Panc1 (cell line): Measurements from ENCODE around the gene ATL2. TPM values are rescaled to one million over a fixed set of nuclear protein-coding genes. Genes with fewer than 3 reads are reported as not detected.

Source experiments
- ATAC-seq: fragments of 200-7000 bp; cut with Tn5 transposase; 2 replicates; pipeline ENCODE4 v1.9.1; 2020; ENCODE audit warnings: mild to moderate bottlenecking, moderate library complexity
- Bru-seq: library from RNA; stranded (reverse); fragments of 400-500 nt; gene quantifications from one replicate; lab custom pipeline; 2021; lab: Mats Ljungman, UMichigan
- BruChase-seq, 2 experiments: library from RNA; stranded (reverse); fragments of 400-500 nt; gene quantifications; one replicate each; lab custom pipeline; 2021; lab: Mats Ljungman, UMichigan
- BruUV-seq: library from RNA; stranded (reverse); fragments of 400-500 nt; replicated peaks from 2 replicates; lab custom pipeline; 2021; lab: Mats Ljungman, UMichigan
- CTCF ChIA-PET: fragments of 300-600 bp; sonication (Branson Sonifier 250); formaldehyde crosslinking; loops from one replicate; lab custom pipeline; 2022; ENCODE audit warnings: antibody characterized with exemption; lab: Charles Lee
- POLR2A ChIA-PET: fragments of 300-600 bp; sonication (Branson Sonifier 250); formaldehyde crosslinking; loops from one replicate; lab custom pipeline; 2022; ENCODE audit warnings: antibody characterized with exemption; lab: Charles Lee
- DNase-seq: peaks from one replicate; pipeline ENCODE4 v3.0.0-alpha.2; 2010; ENCODE audit warnings: low read depth, low spot score
- H3K27ac ChIP-seq: 2 replicates; pipeline ENCODE4 v1.5.1; 2011; ENCODE audit warnings: mild to moderate bottlenecking, low read length, inconsistent platforms
- H3K27me3 ChIP-seq: fragments of 200-500 bp; sonication (Bioruptor generic); 2 replicates; pipeline ENCODE4 v1.6.0; 2014; ENCODE audit warnings: low read length, inconsistent platforms; ENCODE audit not compliant: control insufficient read depth, insufficient read depth
- H3K36me3 ChIP-seq: fragments of 200-500 bp; sonication (Bioruptor generic); 2 replicates; pipeline ENCODE4 v1.5.1; 2014; ENCODE audit warnings: inconsistent platforms, mild to moderate bottlenecking, low read length, moderate library complexity; ENCODE audit not compliant: control insufficient read depth, insufficient read depth
- H3K4me1 ChIP-seq: 2 replicates; pipeline ENCODE4 v1.5.1; 2011; ENCODE audit warnings: inconsistent platforms, mild to moderate bottlenecking, low read length, moderate library complexity; ENCODE audit not compliant: control insufficient read depth, insufficient read depth
- H3K4me3 ChIP-seq, 2 experiments: 2 replicates each; pipeline ENCODE4 v1.5.1; 2011 to 2012; ENCODE audit warnings: low read depth in 2 of 2, low read length in 2 of 2, mild to moderate bottlenecking in 2 of 2, inconsistent platforms in 1 of 2, moderate library complexity in 1 of 2
- H3K9me3 ChIP-seq: fragments of 200-500 bp; sonication (Bioruptor generic); 2 replicates; pipeline ENCODE4 v1.5.1; 2014; ENCODE audit warnings: low read depth, mild to moderate bottlenecking, inconsistent platforms, low read length, moderate library complexity; ENCODE audit not compliant: control insufficient read depth, insufficient read depth
- CTCF ChIP-seq: fragments of 450-650 bp; IDR thresholded peaks from 2 replicates; pipeline ENCODE4 v1.5.1; 2017; ENCODE audit warnings: mild to moderate bottlenecking
- POLR2AphosphoS5 ChIP-seq: IDR thresholded peaks from 2 replicates; pipeline ENCODE4 v1.6.1; 2012; ENCODE audit warnings: mild to moderate bottlenecking, low read depth, low read length, moderate library complexity
- REST ChIP-seq, 2 experiments: IDR thresholded peaks; 2 replicates each; pipeline ENCODE4 v1.6.1; 2011 to 2012; ENCODE audit warnings: low read depth in 2 of 2, control low read depth in 1 of 2, low read length in 1 of 2, mild to moderate bottlenecking in 1 of 2, moderate library complexity in 1 of 2; ENCODE audit not compliant: insufficient read depth in 1 of 2
- SIN3A ChIP-seq: IDR thresholded peaks from 2 replicates; pipeline ENCODE4 v1.6.1; 2012; ENCODE audit warnings: low read depth, mild to moderate bottlenecking, low read length, moderate library complexity, borderline replicate concordance; ENCODE audit not compliant: insufficient read depth
- TCF7L2 ChIP-seq: IDR thresholded peaks from 2 replicates; pipeline ENCODE4 v1.6.1; 2011; ENCODE audit warnings: mild to moderate bottlenecking, low read depth, low read length, inconsistent platforms
- in situ Hi-C: cut with HindIII; loops from 2 replicates; pipeline ENCODE4 v1.10.0; 2016; ENCODE audit warnings: low sequenced_read_pairs, low pct_unique_long_range_greater_than_20kb
- intact Hi-C: fragments of 100-400 bp; cut with micrococcal nuclease; formaldehyde crosslinking; loops from one replicate; pipeline ENCODE4 v1.10.0; 2022; ENCODE audit not compliant: unreplicated experiment
- long read RNA-seq: library from polyadenylated mRNA; unstranded; transcript quantifications from one replicate; pipeline ENCODE4 v2.0.0, GENCODE V29; 2021; ENCODE audit not compliant: unreplicated experiment
- polyA plus RNA-seq: library from polyadenylated mRNA; unstranded; fragments of >200 nt; gene quantifications from one replicate; pipeline ENCODE4 v1.2.1, GENCODE V29; 2012; ENCODE audit warnings: missing spikeins; ENCODE audit not compliant: insufficient read length
- total RNA-seq: library from RNA; stranded (reverse); gene quantifications from one replicate; pipeline ENCODE4 v1.2.1, GENCODE V29; 2021; ENCODE audit not compliant: unreplicated experiment

The ATL2 gene
- total RNA-seq = 78.7 TPM
- polyA plus RNA-seq = 33.7 TPM
- percentile 95 among the genes with signal in this experiment for Bru-seq, nascent RNA
- percentile 91 among the genes with signal in this experiment for BruChase-seq, experiment 1, labeled RNA remaining after a 2-hour chase
- BruChase-seq, experiment 2, labeled RNA remaining after a 6-hour chase = percentile 90 among the genes with signal in this experiment
- long read RNA-seq, transcript ATL2-201 (13 exons, 2,868 nt) = major isoform, 57 of 146 reads
- long read RNA-seq, partial matches to known transcripts = 45 of 146 reads
- long read RNA-seq, other reads (novel, unspliced or antisense) = 40 of 146 reads

- in situ Hi-C loops = no loop called here
- H3K27me3 ChIP-seq = no peaks in the 10 kb centered on the region
- ATAC-seq (peak; percentile 92), DNase-seq (peak; percentile 43)
- ChIA-PET POLR2A (interaction anchor here (0.6 kb wide), 2 partner anchors 28 to 92 kb away, joined by 4 to 6 read pairs; no protein-coding TSS in a partner anchor), CTCF (interaction anchor here (0.6 to 0.9 kb wide), 4 partner anchors 42 to 131 kb away, joined by 3 to 7 read pairs (median 4); no protein-coding TSS in a partner anchor)
- peak within 1 kb of the TSS; percentile 88 for H3K27ac ChIP-seq
- 0 out of 2 replicates have a peak, but pooled peaks cover 2% of the 10 kb centered on the region for H3K36me3 ChIP-seq
- intact Hi-C loops = loop anchor here (5.0 kb wide), 1 partner anchor 90 kb away; no protein-coding TSS in a partner anchor
- BruUV-seq = no TSS peak
- TF ChIP-seq POLR2AphosphoS5 (peak; percentile 81), CTCF (no peak), REST (IDR thresholded peaks at IDR 0.05; ENCODE audit: insufficient read depth in 1 of 2, low read depth in 2 of 2, low read length in 1 of 2) (no peak), TCF7L2 (no peak), SIN3A (peak; percentile 80; the same call in 1 of the 2 replicates)
- H3K4me1 ChIP-seq = peaks cover 31% of the 10 kb centered on the region
- peak within 1 kb of the TSS; percentile 82 to 95 for H3K4me3 ChIP-seq
- H3K9me3 ChIP-seq = no peaks in the 10 kb centered on the region
These were observed at the start of gene ATL2 for GRCh38 chr2:38377050-38377828. Gene ATL2, minus strand, starts transcription at chr2:38377273. Its CDS starts 13 bp downstream, at chr2:38377260.

- Histone ChIP-seq H3K27ac (no peak overlapping the region), H3K36me3 (no peaks in the 10 kb centered on the region), H3K27me3 (no peaks in the 10 kb centered on the region), H3K9me3 (no peaks in the 10 kb centered on the region), H3K4me1 (no peaks in the 10 kb centered on the region), H3K4me3 (no peak overlapping the region)
- ATAC-seq (no peak), DNase-seq (no peak)
- no peak for TF ChIP-seq POLR2AphosphoS5
- no peak for TF ChIP-seq CTCF
- TF ChIP-seq REST (IDR thresholded peaks at IDR 0.05; ENCODE audit: insufficient read depth in 1 of 2, low read depth in 2 of 2, low read length in 1 of 2) = no peak
- no peak for TF ChIP-seq TCF7L2
- TF ChIP-seq SIN3A = no peak
- BruUV-seq = no TSS peak
- ChIA-PET CTCF (interaction anchor here (0.6 kb wide), 1 partner anchor 42 kb away, joined by 3 read pairs; no protein-coding TSS in a partner anchor), POLR2A (no interaction called here)
- intact Hi-C loops = no loop called here
- in situ Hi-C loops = no loop called here
These were observed 46.7 kb upstream of the ATL2 start for GRCh38 chr2:38423763-38424162.
